H1 (cell line): ENCODE results near the gene TAGLN3. TPM values are rescaled to one million over a fixed set of nuclear protein-coding genes. Genes with fewer than 3 reads are reported as not detected.

Source experiments
- CTCF ChIA-PET: fragments of 300-600 bp; sonication (Branson Sonifier 250); formaldehyde crosslinking; loops from one replicate; lab custom pipeline; 2021; ENCODE audit not compliant: partially characterized antibody; lab: Charles Lee
- POLR2A ChIA-PET: fragments of 300-600 bp; sonication (Branson Sonifier 250); formaldehyde crosslinking; loops from one replicate; lab custom pipeline; 2021; ENCODE audit warnings: inconsistent platforms; ENCODE audit not compliant: partially characterized antibody; lab: Charles Lee
- DNase-seq, 2 experiments: peaks; one replicate each; pipeline versions ENCODE4 v3.0.0 to v3.0.0-alpha.2; 2010 to 2022; ENCODE audit warnings: low spot score in 2 of 2, low read depth in 1 of 2, mixed read lengths in 1 of 2
- FAIRE-seq: peaks from 2 replicates; lab custom pipeline; 2011; peaks lifted over from hg19 to GRCh38; lab: Jason Lieb, UNC
- H2AFZ ChIP-seq: 2 replicates; pipeline ENCODE4 v1.8.1; 2012; ENCODE audit warnings: low read length, inconsistent platforms
- H2AK5ac ChIP-seq: 2 replicates; pipeline ENCODE4 v1.6.1; 2013; ENCODE audit warnings: low read depth, low read length
- H2BK120ac ChIP-seq: replicated peaks from 2 replicates; pipeline ENCODE3; 2013; ENCODE audit warnings: low read depth, low read length, inconsistent platforms
- H2BK12ac ChIP-seq: 2 replicates; pipeline ENCODE4 v1.6.1; 2013; ENCODE audit warnings: low read depth, low read length
- H2BK15ac ChIP-seq: 2 replicates; pipeline ENCODE4 v1.6.1; 2013; ENCODE audit warnings: low read length
- H2BK20ac ChIP-seq: 2 replicates; pipeline ENCODE4 v1.6.1; 2013; ENCODE audit warnings: low read length
- H2BK5ac ChIP-seq: 2 replicates; pipeline ENCODE4 v1.6.1; 2013; ENCODE audit warnings: low read depth, low read length
- H3K14ac ChIP-seq: 2 replicates; pipeline ENCODE4 v1.6.1; 2013; ENCODE audit warnings: inconsistent platforms; ENCODE audit not compliant: insufficient read length
- H3K18ac ChIP-seq: 2 replicates; pipeline ENCODE4 v1.6.1; 2013; ENCODE audit warnings: low read length; ENCODE audit errors: extremely low read depth
- H3K23ac ChIP-seq: 2 replicates; pipeline ENCODE4 v1.6.1; 2013; ENCODE audit warnings: inconsistent platforms; ENCODE audit not compliant: insufficient read length
- H3K23me2 ChIP-seq: 2 replicates; pipeline ENCODE4 v1.6.1; 2013; ENCODE audit warnings: low read depth, low read length
- H3K27ac ChIP-seq: 2 replicates; pipeline ENCODE4 v1.6.1; 2011; ENCODE audit warnings: low read depth, low read length, inconsistent platforms
- H3K27me3 ChIP-seq, 4 experiments: replicated peaks in 1 of 4; 1 replicate in 1 of 4; 2 replicates in 3 of 4; pipeline versions ENCODE4 v1.6.1 to v1.8.1; 2011 to 2013; ENCODE audit warnings: low read length in 3 of 4, mild to moderate bottlenecking in 3 of 4, inconsistent platforms in 2 of 4, mixed read lengths in 2 of 4, moderate library complexity in 1 of 4; ENCODE audit not compliant: control insufficient read depth in 3 of 4, insufficient read depth in 3 of 4; ENCODE audit errors: extremely low read depth in 1 of 4
- H3K36me3 ChIP-seq, 4 experiments: 2 replicates each; pipeline versions ENCODE4 v1.6.1 to v1.8.1; 2011 to 2013; ENCODE audit warnings: mild to moderate bottlenecking in 4 of 4, low read length in 3 of 4, moderate library complexity in 2 of 4, control low read depth in 1 of 4, inconsistent platforms in 1 of 4; ENCODE audit not compliant: insufficient read depth in 4 of 4, control insufficient read depth in 2 of 4
- H3K4ac ChIP-seq: replicated peaks from 2 replicates; pipeline ENCODE3; 2013; ENCODE audit warnings: low read length, low read depth, mixed read lengths, inconsistent platforms; ENCODE audit not compliant: insufficient read length
- H3K4me1 ChIP-seq, 4 experiments: replicated peaks in 1 of 4; 1 replicate in 1 of 4; 2 replicates in 3 of 4; pipeline versions ENCODE4 v1.6.1 to v1.8.1; 2011 to 2013; ENCODE audit warnings: low read length in 3 of 4, inconsistent platforms in 2 of 4, mixed read lengths in 1 of 4; ENCODE audit not compliant: insufficient read depth in 4 of 4, control insufficient read depth in 3 of 4
- H3K4me2 ChIP-seq, 2 experiments: 2 replicates each; pipeline versions ENCODE4 v1.6.1 to v1.8.1; 2011 to 2013; ENCODE audit warnings: low read depth in 2 of 2, low read length in 2 of 2, control low read depth in 1 of 2, inconsistent platforms in 1 of 2, mild to moderate bottlenecking in 1 of 2; ENCODE audit not compliant: insufficient read depth in 1 of 2
- H3K4me3 ChIP-seq, 4 experiments: fragments of 200-600, 300-600 bp in 1 of 4; sonication (generic), shearing (Covaris generic), sonication (Bioruptor Twin) in 1 of 4; 2 replicates each; pipeline versions ENCODE4 v1.5.1 to v1.8.1; 2011 to 2016; ENCODE audit warnings: low read length in 4 of 4, low read depth in 3 of 4, control low read depth in 2 of 4, inconsistent platforms in 2 of 4, mild to moderate bottlenecking in 2 of 4, mixed read lengths in 1 of 4, moderate library complexity in 1 of 4; ENCODE audit not compliant: insufficient read depth in 2 of 4; ENCODE audit errors: extremely low read depth in 1 of 4
- H3K56ac ChIP-seq: replicated peaks from 2 replicates; pipeline ENCODE3; 2013; ENCODE audit warnings: low read depth, mild to moderate bottlenecking, mixed read lengths, low read length, inconsistent platforms; ENCODE audit not compliant: insufficient read length
- H3K79me1 ChIP-seq: 2 replicates; pipeline ENCODE4 v1.6.1; 2013; ENCODE audit warnings: low read depth, low read length, control low read depth
- H3K79me2 ChIP-seq, 2 experiments: 2 replicates each; pipeline versions ENCODE4 v1.6.1 to v1.8.1; 2012 to 2013; ENCODE audit warnings: low read length in 2 of 2, mild to moderate bottlenecking in 2 of 2, inconsistent platforms in 1 of 2; ENCODE audit not compliant: insufficient read depth in 2 of 2, control insufficient read depth in 1 of 2
- H3K9ac ChIP-seq, 4 experiments: replicated peaks in 1 of 4; 1 replicate in 1 of 4; 2 replicates in 3 of 4; pipeline versions ENCODE4 v1.6.1 to v1.8.1; 2011 to 2013; ENCODE audit warnings: low read depth in 3 of 4, low read length in 3 of 4, control low read depth in 2 of 4, mild to moderate bottlenecking in 2 of 4, moderate library complexity in 2 of 4, inconsistent platforms in 1 of 4; ENCODE audit errors: extremely low read depth in 1 of 4
- H3K9me3 ChIP-seq, 2 experiments: 2 replicates each; pipeline versions ENCODE4 v1.6.1 to v1.8.1; 2012 to 2013; ENCODE audit warnings: mild to moderate bottlenecking in 2 of 2, moderate library complexity in 2 of 2, control low read depth in 1 of 2, inconsistent platforms in 1 of 2, low read depth in 1 of 2, low read length in 1 of 2, mixed read lengths in 1 of 2; ENCODE audit not compliant: insufficient read depth in 2 of 2
- H4K20me1 ChIP-seq, 2 experiments: replicated peaks in 1 of 2; 2 replicates each; pipeline versions ENCODE3 to v1.8.1; 2011 to 2013; ENCODE audit warnings: inconsistent platforms in 2 of 2, low read length in 2 of 2, mild to moderate bottlenecking in 1 of 2; ENCODE audit not compliant: insufficient read depth in 2 of 2, control insufficient read depth in 1 of 2
- H4K5ac ChIP-seq: 2 replicates; pipeline ENCODE4 v1.6.1; 2013; ENCODE audit warnings: low read length, low read depth, mixed read lengths, inconsistent platforms; ENCODE audit not compliant: insufficient read length
- H4K8ac ChIP-seq: 2 replicates; pipeline ENCODE4 v1.8.0; 2013; ENCODE audit warnings: mild to moderate bottlenecking, moderate library complexity, low read length, inconsistent platforms; ENCODE audit not compliant: insufficient read depth; ENCODE audit errors: extremely low read depth
- H4K91ac ChIP-seq: replicated peaks from 2 replicates; pipeline ENCODE3; 2013; ENCODE audit warnings: low read length, mixed read lengths, inconsistent platforms; ENCODE audit not compliant: insufficient read length
- BCL11A ChIP-seq, 2 experiments: IDR thresholded peaks; one replicate each; pipeline ENCODE4 v1.6.1; 2011; ENCODE audit warnings: low read depth in 2 of 2, low read length in 2 of 2, mild to moderate bottlenecking in 2 of 2
- BRCA1 ChIP-seq: IDR thresholded peaks from 2 replicates; pipeline ENCODE4 v1.6.1; 2012; ENCODE audit warnings: low read depth, low read length, improper control_type of control experiment
- CBX5 ChIP-seq: fragments of 300-800, 300-1000 bp; sonication (generic); IDR thresholded peaks from 2 replicates; pipeline ENCODE4 v1.7.1; 2016; ENCODE audit warnings: antibody characterized with exemption, low read length, low read depth
- CBX8 ChIP-seq: fragments of 300-800, 300-1000 bp; sonication (generic); IDR thresholded peaks from 2 replicates; pipeline ENCODE4 v1.7.1; 2016; ENCODE audit warnings: low read depth, low read length, borderline replicate concordance
- CHD1 ChIP-seq: IDR thresholded peaks from 2 replicates; pipeline ENCODE4 v1.6.1; 2012; ENCODE audit warnings: low read depth, low read length, improper control_type of control experiment
- CHD2 ChIP-seq: IDR thresholded peaks from 2 replicates; pipeline ENCODE4 v1.6.1; 2012; ENCODE audit warnings: low read length, improper control_type of control experiment
- EGR1 ChIP-seq: IDR thresholded peaks from 2 replicates; pipeline ENCODE4 v1.6.1; 2011; ENCODE audit warnings: low read depth, low read length, borderline replicate concordance
- JUND ChIP-seq: IDR thresholded peaks from 2 replicates; pipeline ENCODE4 v1.6.1; 2011; ENCODE audit warnings: mild to moderate bottlenecking, improper control_type of control experiment, low read length
- KDM5A ChIP-seq: fragments of 200-600 bp; IDR thresholded peaks from 2 replicates; pipeline ENCODE4 v1.7.1; 2012; ENCODE audit warnings: mild to moderate bottlenecking, low read length, inconsistent platforms, mixed read lengths
- NANOG ChIP-seq: IDR thresholded peaks from 2 replicates; pipeline ENCODE4 v1.6.1; 2011; ENCODE audit warnings: low read length, low read depth, mild to moderate bottlenecking, inconsistent platforms; ENCODE audit not compliant: insufficient read depth, poor library complexity, severe bottlenecking
- RNF2 ChIP-seq: fragments of 200-900, 300-1000 bp; sonication (generic); IDR thresholded peaks from 2 replicates; pipeline ENCODE4 v1.7.1; 2016; ENCODE audit warnings: borderline replicate concordance, low read depth, mild to moderate bottlenecking, antibody characterized with exemption, low read length; ENCODE audit not compliant: poor library complexity, severe bottlenecking; ENCODE audit errors: missing control alignments
- SIN3A ChIP-seq, 2 experiments: IDR thresholded peaks in 1 of 2; conservative IDR thresholded peaks in 1 of 2; 2 replicates each; pipeline ENCODE4 v1.6.1; 2011 to 2012; ENCODE audit warnings: low read length in 2 of 2, improper control_type of control experiment in 1 of 2, low read depth in 1 of 2, mild to moderate bottlenecking in 1 of 2
- SRF ChIP-seq: IDR thresholded peaks from 2 replicates; pipeline ENCODE4 v1.6.1; 2011; ENCODE audit warnings: mild to moderate bottlenecking, low read depth, low read length, moderate library complexity
- YY1 ChIP-seq: IDR thresholded peaks from 2 replicates; pipeline ENCODE4 v1.6.1; 2011; ENCODE audit warnings: low read depth, mild to moderate bottlenecking, low read length
- WGBS, 2 experiments: shearing (Covaris generic) in 1 of 2; methylation state at CpG; one replicate each; pipeline versions ENCODE4 v1.1.6 to v1.1.7; 2013 to 2015; ENCODE audit warnings: low lambda C conversion rate in 2 of 2, mixed read lengths in 2 of 2, inconsistent platforms in 1 of 2, low coverage in 1 of 2, missing lambda C conversion rate in 1 of 2; ENCODE audit not compliant: insufficient replicate concordance in 2 of 2, insufficient coverage in 1 of 2, insufficient read length in 1 of 2; ENCODE audit errors: extremely low coverage in 1 of 2, missing lambda C conversion rate in 1 of 2; 5-methylcytosine and 5-hydroxymethylcytosine counted together
- polyA plus RNA-seq, 7 experiments: library from polyadenylated mRNA; depleted of rRNA in 3 of 7; stranded (reverse) in 5 of 7; unstranded in 2 of 7; fragments of >200 nt in 5 of 7; fragments of 200-250 nt in 2 of 7; gene quantifications; 1 replicate in 5 of 7; 2 replicates in 1 of 7; 4 replicates in 1 of 7; pipeline versions ENCODE4 v1.2.1 to v1.2.3, GENCODE V29; 2011 to 2013; ENCODE audit warnings: missing spikeins in 2 of 7, mixed read lengths in 2 of 7
- total RNA-seq: library from RNA; stranded (reverse); fragmentation: NEBNext Ultra II Directional; extraction: Animal tissue kit (Norgen Biotek cat#: 25700); gene quantifications from 2 replicates; pipeline ENCODE4 v1.2.1, GENCODE V29; 2021

The TAGLN3 gene
- total and polyA plus RNA-seq, 2 of the 8 experiments (the other 6 are each of a cell fraction or from before 2014, with no cell fraction given): 6.3 to 7.5 TPM

GRCh38 chr3:112009670-112010069 lies 10.9 kb downstream of the TAGLN3 start:
- Histone ChIP-seq H3K4me1 (no peaks in the 10 kb centered on the region), H2AK5ac (no peak overlapping the region), H3K4ac (no peak overlapping the region), H2BK15ac (no peak overlapping the region), H3K9ac (no peak overlapping the region), H3K36me3 (peaks cover 0 to 3% (median 0%) of the 10 kb centered on the region in 4 experiments; a peak in 1 of 8 replicates), H3K4me3 (no peak overlapping the region), H3K14ac (no peak overlapping the region), H3K9me3 (no peaks in the 10 kb centered on the region), H2BK20ac (no peak overlapping the region), H3K56ac (no peak overlapping the region), H3K18ac (no peak overlapping the region), H3K23me2 (no peaks in the 10 kb centered on the region; the same call in 1 of the 2 replicates), H4K8ac (no peak overlapping the region), H3K79me1 (no peaks in the 10 kb centered on the region), H3K27me3 (no peaks in the 10 kb centered on the region), H3K27ac (no peak overlapping the region), H4K5ac (no peak overlapping the region), H3K23ac (no peak overlapping the region), H2AFZ (no peak overlapping the region), H3K4me2 (no peak overlapping the region), H4K91ac (no peak overlapping the region), H3K79me2 (no peaks in the 10 kb centered on the region), H2BK120ac (no peak overlapping the region), H2BK12ac (no peak overlapping the region), H4K20me1 (no peaks in the 10 kb centered on the region), H2BK5ac (no peak overlapping the region)
- POLR2A ChIA-PET: interaction anchor here (3.2 kb wide), 1 partner anchor 10 kb away, joined by 13 read pairs; the partner anchor contains the start of gene TAGLN3
- FAIRE-seq: no peak
- WGBS, 2 experiments: 91% methylated on average over 2 of the region's 2 CpGs; no CpG with 5 or more reads in 1 of the 2 experiments
- DNase-seq: no peak
- CTCF ChIA-PET: interaction anchor here (0.7 to 12.0 kb wide), 4 partner anchors 14 to 340 kb away, joined by 3 to 384 read pairs (median 42); partner anchors contain the start of gene TAGLN3
- TF ChIP-seq CHD2: no peak
- no peak for TF ChIP-seq NANOG
- TF ChIP-seq SIN3A (conservative IDR thresholded peaks at IDR 0.05 in 1 of 2, IDR thresholded peaks at IDR 0.05 in 1 of 2; ENCODE audit: low read depth in 1 of 2, low read length in 2 of 2): no peak
- no peak for TF ChIP-seq BRCA1
- no peak for TF ChIP-seq SRF
- no peak for TF ChIP-seq CBX5
- no peak for TF ChIP-seq RNF2
- no peak for TF ChIP-seq BCL11A (IDR thresholded peaks at IDR 0.05; ENCODE audit: low read depth in 2 of 2, low read length in 2 of 2)
- no peak for TF ChIP-seq CBX8
- TF ChIP-seq KDM5A: no peak
- no peak for TF ChIP-seq YY1
- no peak for TF ChIP-seq JUND
- no peak for TF ChIP-seq CHD1
- TF ChIP-seq EGR1: no peak
